HepG2 (cell line): ENCODE results near the gene PEAK1. TPM values are rescaled to one million over a fixed set of nuclear protein-coding genes. Genes with fewer than 3 reads are reported as not detected.

Experiments
- ATAC-seq: fragments of 200-7000 bp; cut with Tn5 transposase; 3 replicates; pipeline ENCODE4 v1.9.1; 2020; ENCODE audit warnings: mild to moderate bottlenecking, moderate library complexity
- BruUV-seq: library from RNA; stranded (reverse); fragments of 400-500 nt; replicated peaks from 2 replicates; lab custom pipeline; 2021; lab: Mats Ljungman, UMichigan
- CTCF ChIA-PET: fragments of 300-600 bp; formaldehyde crosslinking; extraction: SDS; loops from one replicate; lab custom pipeline; 2021; ENCODE audit warnings: low total read pairs, inconsistent platforms, low intra/inter-chr PET ratio; lab: Yijun Ruan, JAX
- POLR2A ChIA-PET: fragments of 350-600 bp; sonication (Branson Sonifier 250); formaldehyde crosslinking; loops from one replicate; lab custom pipeline; 2020; ENCODE audit warnings: antibody characterized with exemption, inconsistent platforms; lab: Yijun Ruan, JAX
- DNase-seq: peaks from one replicate; pipeline ENCODE4 v3.0.0-alpha.2; 2015; ENCODE audit warnings: low spot score
- FAIRE-seq: peaks from 3 replicates; lab custom pipeline; 2011; peaks lifted over from hg19 to GRCh38; lab: Jason Lieb, UNC
- H2AFZ ChIP-seq: one replicate; pipeline ENCODE4 v1.6.1; 2011; ENCODE audit warnings: low read length, inconsistent platforms
- H3K27ac ChIP-seq: fragments of 300-600 bp; 3 replicates; pipeline ENCODE4 v1.8.0; 2011; ENCODE audit warnings: mixed run types, mild to moderate bottlenecking, mixed read lengths, low read length, inconsistent platforms; ENCODE audit not compliant: insufficient read depth; ENCODE audit errors: extremely low read length
- H3K27me3 ChIP-seq, 2 experiments: fragments of 200-600 bp in 1 of 2; 2 replicates in 1 of 2; 3 replicates in 1 of 2; pipeline versions ENCODE4 v1.6.0 to v1.8.0; 2011; ENCODE audit warnings: low read length in 2 of 2, mild to moderate bottlenecking in 2 of 2, moderate library complexity in 2 of 2, inconsistent platforms in 1 of 2; ENCODE audit not compliant: insufficient read depth in 2 of 2, control insufficient read depth in 1 of 2
- H3K36me3 ChIP-seq, 2 experiments: fragments of 200-600 bp in 1 of 2; replicated peaks in 1 of 2; 2 replicates in 1 of 2; 3 replicates in 1 of 2; pipeline versions ENCODE4 v1.5.1 to v1.8.0; 2011; ENCODE audit warnings: low read length in 2 of 2, inconsistent platforms in 1 of 2; ENCODE audit not compliant: insufficient read depth in 2 of 2, control insufficient read depth in 1 of 2
- H3K4me1 ChIP-seq: 2 replicates; pipeline ENCODE4 v1.5.1; 2012; ENCODE audit warnings: low read length, inconsistent platforms; ENCODE audit not compliant: insufficient read depth
- H3K4me2 ChIP-seq: 2 replicates; pipeline ENCODE4 v1.6.0; 2011; ENCODE audit warnings: low read depth, low read length, inconsistent platforms
- H3K4me3 ChIP-seq, 3 experiments: fragments of 200-600 bp in 1 of 3; sonication (generic), shearing (Covaris generic) in 1 of 3; replicated peaks in 1 of 3; 2 replicates each; pipeline ENCODE4 v1.5.1; 2011 to 2016; ENCODE audit warnings: low read length in 3 of 3, inconsistent platforms in 2 of 3, low read depth in 2 of 3, mild to moderate bottlenecking in 2 of 3, control low read depth in 1 of 3, mixed read lengths in 1 of 3; ENCODE audit not compliant: insufficient read depth in 1 of 3
- H3K79me2 ChIP-seq: one replicate; pipeline ENCODE4 v1.6.1; 2011; ENCODE audit warnings: low read length, inconsistent platforms; ENCODE audit not compliant: insufficient read depth
- H3K9ac ChIP-seq: 2 replicates; pipeline ENCODE4 v1.6.0; 2011; ENCODE audit warnings: mild to moderate bottlenecking, low read depth, low read length, inconsistent platforms; ENCODE audit not compliant: insufficient read depth
- H3K9me3 ChIP-seq: 2 replicates; pipeline ENCODE4 v1.5.1; 2012; ENCODE audit warnings: mild to moderate bottlenecking, low read length
- H4K20me1 ChIP-seq: 2 replicates; pipeline ENCODE4 v1.6.0; 2011; ENCODE audit warnings: inconsistent platforms, mild to moderate bottlenecking, low read length, moderate library complexity; ENCODE audit not compliant: insufficient read depth
- CEBPB ChIP-seq: IDR thresholded peaks from 2 replicates; pipeline ENCODE4 v1.6.1; 2011; ENCODE audit warnings: low read depth, low read length, improper control_type of control experiment, borderline replicate concordance
- CTCF ChIP-seq: sonication (generic); formaldehyde crosslinking; IDR thresholded peaks from 2 replicates; pipeline ENCODE4 v1.5.0; 2020; ENCODE audit warnings: mild to moderate bottlenecking, missing genetic modification reagents, moderate library complexity
- E2F2 ChIP-seq: sonication (generic); formaldehyde crosslinking; IDR thresholded peaks from 2 replicates; pipeline ENCODE4 v1.4.0; 2020; ENCODE audit warnings: missing genetic modification reagents, borderline replicate concordance
- EHMT2 ChIP-seq: fragments of 200-600 bp; sonication (generic); IDR thresholded peaks from 2 replicates; pipeline ENCODE4 v1.7.0; 2017; ENCODE audit warnings: antibody characterized with exemption, low read depth, low read length, borderline replicate concordance
- HCFC1 ChIP-seq: fragments of 150-350 bp; IDR thresholded peaks from 2 replicates; pipeline ENCODE4 v1.6.1; 2014; ENCODE audit warnings: low read depth, low read length
- MIXL1 ChIP-seq: IDR thresholded peaks from 2 replicates; pipeline ENCODE4 v1.6.1; 2016
- PBX2 ChIP-seq: IDR thresholded peaks from 2 replicates; pipeline ENCODE4 v1.6.1; 2016; ENCODE audit warnings: control low read depth
- RAD51 ChIP-seq: fragments of 450-650 bp; IDR thresholded peaks from 2 replicates; pipeline ENCODE4 v1.6.1; 2016; ENCODE audit warnings: borderline replicate concordance
- RCOR2 ChIP-seq: IDR thresholded peaks from 2 replicates; pipeline ENCODE4 v1.6.1; 2016; ENCODE audit warnings: missing biosample characterization, missing genetic modification reagents
- RXRB ChIP-seq: IDR thresholded peaks from 2 replicates; pipeline ENCODE4 v1.6.1; 2016; ENCODE audit warnings: borderline replicate concordance, missing genetic modification reagents, missing compliant biosample characterization
- STAG1 ChIP-seq: sonication (generic); formaldehyde crosslinking; IDR thresholded peaks from 2 replicates; pipeline ENCODE4 v1.4.0; 2020; ENCODE audit warnings: missing genetic modification reagents
- TBX2 ChIP-seq: sonication (generic); formaldehyde crosslinking; IDR thresholded peaks from 2 replicates; pipeline ENCODE4 v1.5.0; 2020; ENCODE audit warnings: missing genetic modification reagents, mild to moderate bottlenecking, borderline replicate concordance
- ZNF138 ChIP-seq: sonication (generic); formaldehyde crosslinking; IDR thresholded peaks from 2 replicates; pipeline ENCODE4 v1.5.0; 2020; ENCODE audit warnings: mild to moderate bottlenecking, low read depth, missing genetic modification reagents
- ZNF792 ChIP-seq: IDR thresholded peaks from 2 replicates; pipeline ENCODE4 v1.6.1; 2016
- ZSCAN12 ChIP-seq: sonication (generic); formaldehyde crosslinking; IDR thresholded peaks from 2 replicates; pipeline ENCODE4 v1.9.0; 2021; ENCODE audit warnings: mild to moderate bottlenecking, missing genetic modification reagents
- WGBS: methylation state at CpG from one replicate; pipeline ENCODE4 v1.1.6; 2017; ENCODE audit warnings: low lambda C conversion rate; 5-methylcytosine and 5-hydroxymethylcytosine counted together
- in situ Hi-C: cut with HindIII; loops from 2 replicates; pipeline ENCODE4 v1.10.0; 2017; ENCODE audit warnings: low pct_unique_long_range_greater_than_20kb; ENCODE audit not compliant: extremely low pct_ligation_motif_present
- intact Hi-C: fragments of 100-400 bp; cut with micrococcal nuclease; formaldehyde crosslinking; loops from one replicate; pipeline ENCODE4 v1.10.0; 2022; ENCODE audit not compliant: unreplicated experiment
- polyA plus RNA-seq, 8 experiments: library from polyadenylated mRNA; depleted of rRNA in 3 of 8; stranded (reverse) in 7 of 8; unstranded in 1 of 8; fragments of >200 nt; fragmentation: Illumina TruSeq in 4 of 8; extraction: Trizol in 4 of 8; gene quantifications; 2 replicates each; pipeline versions ENCODE4 v1.2.1 to v1.2.3, GENCODE V29; 2011 to 2016; ENCODE audit warnings: low read depth in 4 of 8, missing spikeins in 1 of 8, mixed read lengths in 1 of 8; ENCODE audit not compliant: insufficient read depth in 1 of 8
- total RNA-seq, 5 experiments: library from RNA; depleted of rRNA; stranded (reverse); fragments of >200 nt; fragmentation: Illumina TruSeq; extraction: Trizol; gene quantifications; 2 replicates each; pipeline ENCODE4 v1.2.3, GENCODE V29; 2016; ENCODE audit warnings: low read depth in 1 of 5

The PEAK1 gene
- total and polyA plus RNA-seq, 2 of the 13 experiments (the other 11 are each of a cell fraction or from before 2014, with no cell fraction given) = 6.0 to 6.6 TPM

GRCh38 chr15:77096138-77096537 lies 323.8 kb downstream of the PEAK1 start (continued):
- no peak for TF ChIP-seq PBX2 (CRISPR knock-in tag)
- no peak for TF ChIP-seq ZNF138 (CRISPR knock-in tag)
- no peak for TF ChIP-seq MIXL1 (CRISPR knock-in tag)
- no peak for TF ChIP-seq RAD51
- no peak for TF ChIP-seq ZNF792 (CRISPR knock-in tag)
- TF ChIP-seq HCFC1 = no peak
- TF ChIP-seq CEBPB = no peak

- H3K9me3 ChIP-seq = no peaks in the 10 kb centered on the region
- H3K27me3 ChIP-seq = 0 out of 5 replicates have a peak, but pooled peaks cover 0 to 3% of the 10 kb centered on the region in 2 experiments
- 46% methylated on average over 11 of the region's 11 CpGs for WGBS
- no peak for DNase-seq
- TF ChIP-seq ZSCAN12 (CRISPR knock-in tag) (no peak), E2F2 (CRISPR knock-in tag) (no peak), STAG1 (CRISPR knock-in tag) (peak; percentile 16; the same call in 1 of the 2 replicates), TBX2 (CRISPR knock-in tag) (no peak), CTCF (CRISPR knock-in tag) (peak; percentile 31; the same call in 1 of the 2 replicates), RXRB (CRISPR knock-in tag) (no peak), RCOR2 (CRISPR knock-in tag) (no peak), EHMT2 (no peak)
- POLR2A ChIA-PET = no interaction called here
- no peaks in the 10 kb centered on the region for H4K20me1 ChIP-seq
- CTCF ChIA-PET = no interaction called here
- no peak overlapping the region for H2AFZ ChIP-seq
- no peak overlapping the region for H3K4me2 ChIP-seq
- no peaks in the 10 kb centered on the region for H3K36me3 ChIP-seq
- no TSS peak for BruUV-seq
- no peak overlapping the region for H3K27ac ChIP-seq
- H3K4me3 ChIP-seq = no peak overlapping the region
- in situ Hi-C loops = no loop called here
- no peaks in the 10 kb centered on the region for H3K79me2 ChIP-seq
- intact Hi-C loops = no loop called here
- FAIRE-seq = no peak
- no peak overlapping the region for H3K9ac ChIP-seq
- no peak for ATAC-seq
- peaks cover 2% of the 10 kb centered on the region; the same call in 1 of the 2 replicates for H3K4me1 ChIP-seq
Measured at GRCh38 chr15:77094397-77095030, 325.4 kb downstream of the PEAK1 start.
